Measurements from ENCODE around the gene PAX8.
A peak's percentile ranks its signal among the peaks of the same experiment; 100 is the strongest.

PAX8 gene

DNA sequence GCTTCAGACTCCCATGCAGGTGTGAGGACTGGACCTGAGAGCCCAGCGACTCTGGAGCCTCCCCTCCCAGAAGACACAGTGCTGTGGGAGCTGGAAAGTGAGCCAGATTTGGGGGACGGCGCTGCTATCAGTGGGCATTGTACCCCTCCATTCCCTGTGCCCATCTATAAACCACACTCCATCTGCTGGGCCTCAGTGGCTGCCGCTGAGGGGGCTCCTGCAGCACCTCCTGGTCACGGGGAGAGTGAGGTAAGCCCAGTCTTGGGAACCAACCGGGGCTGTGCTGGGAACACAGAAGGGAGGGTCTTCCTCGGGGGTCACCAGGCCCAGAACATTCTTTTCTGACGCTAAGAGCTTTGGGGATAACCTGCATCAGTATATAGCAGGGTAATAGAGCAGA, 95.5 kb downstream of the PAX8 start:
- Mint-ChIP-seq H3K4me3 (no peak overlapping the region), H3K36me3 (peaks cover 41 to 72% of the 10 kb centered on the region in 2 donors), H3K9me3 (no peaks in the 10 kb centered on the region), H3K27ac (no peak overlapping the region), H3K27me3 (no peaks in the 10 kb centered on the region), H3K4me1 (peaks cover 62 to 96% of the 10 kb centered on the region in 2 donors)
- ATAC-seq (replicated peaks) = no peak
- no peak for DNase-seq

- peak overlapping the region; percentile 59 for H3K27ac Mint-ChIP-seq
- DNase-seq (no peak), ATAC-seq (replicated peaks) (no peak)
- peak overlapping the region in 1 of 2 donors; percentile 70 for H3K4me3 Mint-ChIP-seq
- no peaks in the 10 kb centered on the region for H3K9me3 Mint-ChIP-seq
- no peaks in the 10 kb centered on the region for H3K27me3 Mint-ChIP-seq
- H3K4me1 Mint-ChIP-seq = peaks cover 61 to 95% of the 10 kb centered on the region in 2 donors
- peaks cover 40 to 72% of the 10 kb centered on the region in 2 donors for H3K36me3 Mint-ChIP-seq
These were observed 96.1 kb downstream of the PAX8 start for GRCh38 chr2:113182471-113183260.

GRCh38 chr2:113181258-113182051, 97.3 kb downstream of the PAX8 start:
- H3K36me3 Mint-ChIP-seq = peaks cover 45 to 79% of the 10 kb centered on the region in 2 donors
- H3K27me3 Mint-ChIP-seq = no peaks in the 10 kb centered on the region
- H3K4me3 Mint-ChIP-seq = peak overlapping the region; percentile 21 to 66
- H3K4me1 Mint-ChIP-seq = peaks cover 64 to 93% of the 10 kb centered on the region in 2 donors
- peak overlapping the region; percentile 66 for H3K27ac Mint-ChIP-seq
- ATAC-seq (replicated peaks) (peak; percentile 17 to 29), DNase-seq (no peak)
- H3K9me3 Mint-ChIP-seq = no peaks in the 10 kb centered on the region

DNA sequence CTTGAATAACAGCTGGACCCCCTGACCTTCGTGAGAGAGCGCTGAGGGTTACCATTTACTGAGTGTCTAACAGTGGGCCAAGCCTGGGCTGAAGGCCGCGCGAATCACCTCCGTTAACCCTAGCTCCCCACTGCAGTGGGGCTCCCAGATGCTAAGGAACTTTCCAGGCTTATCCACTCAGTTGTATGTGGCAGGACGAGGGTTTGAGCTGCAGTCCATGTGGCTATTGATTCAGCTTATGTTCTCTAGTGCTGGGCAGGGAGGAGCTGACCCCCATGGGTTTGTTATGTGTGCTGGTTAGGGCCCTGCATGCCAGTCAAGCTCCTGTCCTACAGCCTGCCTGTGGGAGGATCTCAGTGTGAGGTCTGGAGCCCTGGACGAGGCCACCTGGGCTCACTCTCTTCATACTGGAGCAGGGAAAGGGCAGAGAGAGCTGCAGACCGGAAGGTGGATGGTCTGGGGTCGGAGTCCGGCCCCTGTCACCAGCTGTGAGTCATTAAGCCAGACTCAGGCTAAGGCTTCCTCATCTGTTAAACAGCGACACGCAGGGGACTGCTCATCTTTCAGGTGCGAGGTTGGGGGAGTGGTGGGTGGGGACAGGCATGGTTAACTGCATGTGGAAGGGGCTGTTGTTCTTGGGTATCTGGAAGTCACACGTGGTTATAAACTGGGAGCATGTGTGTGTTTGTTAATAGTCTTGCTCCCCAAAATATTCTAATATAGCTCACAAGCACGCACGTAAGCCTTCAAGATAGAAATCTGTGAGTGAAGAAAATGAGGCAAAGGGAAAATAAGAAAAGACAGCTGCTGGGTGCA, 98.4 kb downstream of the PAX8 start:
- no peak for DNase-seq
- Mint-ChIP-seq H3K4me1 (peaks cover 59 to 90% of the 10 kb centered on the region in 2 donors), H3K36me3 (peaks cover 41 to 73% of the 10 kb centered on the region in 2 donors)

GRCh38 chr2:113179446-113180045, 99.2 kb downstream of the PAX8 start:
- H3K27me3 Mint-ChIP-seq = no peaks in the 10 kb centered on the region
- no peak for ATAC-seq (replicated peaks)
- no peaks in the 10 kb centered on the region for H3K9me3 Mint-ChIP-seq
- H3K36me3 Mint-ChIP-seq = peaks cover 42 to 71% of the 10 kb centered on the region in 2 donors
- peak overlapping the region in 1 of 2 donors; percentile 14 for H3K4me3 Mint-ChIP-seq
- peak overlapping the region; percentile 78 for H3K27ac Mint-ChIP-seq
- H3K4me1 Mint-ChIP-seq = peaks cover 60 to 88% of the 10 kb centered on the region in 2 donors
- no peak for DNase-seq

More for the DNA sequence above, 98.4 kb downstream of the PAX8 start:
- Mint-ChIP-seq H3K4me3 (peak overlapping the region; percentile 57 to 66), H3K9me3 (no peaks in the 10 kb centered on the region), H3K27ac (peak overlapping the region; percentile 91), H3K27me3 (no peaks in the 10 kb centered on the region)
- peak; percentile 46 to 47 for ATAC-seq (replicated peaks)

- peaks cover 61 to 91% of the 10 kb centered on the region in 2 donors for H3K4me1 Mint-ChIP-seq
- peaks cover 43 to 75% of the 10 kb centered on the region in 2 donors for H3K36me3 Mint-ChIP-seq
- no peaks in the 10 kb centered on the region for H3K9me3 Mint-ChIP-seq
- no peak for ATAC-seq (replicated peaks)
- DNase-seq = no peak
- peak overlapping the region; percentile 78 for H3K27ac Mint-ChIP-seq
- peak overlapping the region; percentile 14 to 67 for H3K4me3 Mint-ChIP-seq
- H3K27me3 Mint-ChIP-seq = no peaks in the 10 kb centered on the region
These were observed 99.8 kb downstream of the PAX8 start for GRCh38 chr2:113178891-113179290.

GRCh38 chr2:113178069-113178746, 100.5 kb downstream of the PAX8 start:
- Mint-ChIP-seq H3K27me3 (no peaks in the 10 kb centered on the region), H3K4me1 (peaks cover 60 to 91% of the 10 kb centered on the region in 2 donors), H3K4me3 (peak overlapping the region; percentile 26 to 48), H3K9me3 (no peaks in the 10 kb centered on the region), H3K27ac (peak overlapping the region; percentile 28), H3K36me3 (peaks cover 41 to 72% of the 10 kb centered on the region in 2 donors)
- no peak for DNase-seq
- no peak for ATAC-seq (replicated peaks)

DNA sequence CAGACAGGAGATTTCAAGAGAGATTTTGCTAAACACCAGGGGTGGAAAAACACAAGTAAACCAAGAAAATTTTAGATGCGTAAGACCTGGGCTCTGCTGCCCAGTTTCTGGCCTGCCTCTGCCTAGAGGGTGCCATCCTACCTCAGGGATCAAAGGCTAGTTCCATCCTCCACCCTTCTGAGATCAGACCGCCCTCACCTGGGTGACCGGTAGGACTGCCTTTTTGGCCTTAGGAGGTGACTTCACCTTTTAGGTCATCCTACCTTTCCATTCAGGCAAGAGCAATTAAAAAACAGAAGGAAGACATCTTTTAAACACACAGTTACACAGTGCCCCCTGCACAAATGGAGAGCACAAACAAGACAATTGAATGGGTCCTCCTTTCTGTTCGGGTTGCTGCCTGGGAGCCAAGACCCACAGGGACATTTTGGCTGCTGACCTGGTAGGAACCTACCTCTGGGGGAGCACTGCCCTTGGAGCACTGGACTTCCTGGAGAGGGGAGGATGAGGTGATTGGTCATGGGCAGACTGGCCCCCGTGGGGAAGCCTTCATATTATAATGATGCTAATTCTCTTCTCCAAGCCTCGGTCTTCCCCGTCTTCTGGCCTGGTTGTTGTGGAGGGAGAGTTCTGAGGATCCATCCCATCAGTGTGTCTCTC, 101.9 kb downstream of the PAX8 start:
- H3K36me3 Mint-ChIP-seq = peaks cover 33 to 66% of the 10 kb centered on the region in 2 donors
- peak overlapping the region; percentile 81 to 82 for H3K4me3 Mint-ChIP-seq
- ATAC-seq (replicated peaks) = no peak
- H3K9me3 Mint-ChIP-seq = no peaks in the 10 kb centered on the region
- peak overlapping the region; percentile 88 for H3K27ac Mint-ChIP-seq
- peaks cover 62 to 91% of the 10 kb centered on the region in 2 donors for H3K4me1 Mint-ChIP-seq
- no peak for DNase-seq
- no peaks in the 10 kb centered on the region for H3K27me3 Mint-ChIP-seq

- Mint-ChIP-seq H3K4me1 (peaks cover 65 to 91% of the 10 kb centered on the region in 2 donors), H3K36me3 (peaks cover 37 to 63% of the 10 kb centered on the region in 2 donors), H3K27ac (peak overlapping the region; percentile 88), H3K9me3 (peaks cover 3% of the 10 kb centered on the region in 2 donors), H3K27me3 (no peaks in the 10 kb centered on the region), H3K4me3 (peak overlapping the region; percentile 81 to 82)
- no peak for DNase-seq
- ATAC-seq (replicated peaks) = peak; percentile 8 to 29
These were observed 102.7 kb downstream of the PAX8 start for GRCh38 chr2:113175736-113176695.

GRCh38 chr2:113175042-113175628, 103.6 kb downstream of the PAX8 start:
- H3K36me3 Mint-ChIP-seq = peaks cover 35 to 56% of the 10 kb centered on the region in 2 donors
- no peaks in the 10 kb centered on the region for H3K27me3 Mint-ChIP-seq
- ATAC-seq (replicated peaks) = peak; percentile 74
- peaks cover 4 to 5% of the 10 kb centered on the region in 2 donors for H3K9me3 Mint-ChIP-seq
- peak overlapping the region; percentile 81 to 82 for H3K4me3 Mint-ChIP-seq
- peaks cover 61 to 85% of the 10 kb centered on the region in 2 donors for H3K4me1 Mint-ChIP-seq
- peak; percentile 73 for DNase-seq
- peak overlapping the region; percentile 85 for H3K27ac Mint-ChIP-seq

GRCh38 chr2:113174376-113174750, 104.4 kb downstream of the PAX8 start:
- ATAC-seq (replicated peaks) (peak in 1 of 2 donors; percentile 0), DNase-seq (no peak)
- H3K27ac Mint-ChIP-seq = peak overlapping the region; percentile 85
- peak overlapping the region; percentile 81 to 82 for H3K4me3 Mint-ChIP-seq
- peaks cover 4 to 5% of the 10 kb centered on the region in 2 donors for H3K9me3 Mint-ChIP-seq
- H3K27me3 Mint-ChIP-seq = no peaks in the 10 kb centered on the region
- peaks cover 61 to 82% of the 10 kb centered on the region in 2 donors for H3K4me1 Mint-ChIP-seq
- peaks cover 35 to 52% of the 10 kb centered on the region in 2 donors for H3K36me3 Mint-ChIP-seq

Measured in stimulated activated naive B cell treated with anti-CD40 and anti-IgM and Interleukin-4, amounts not matched to agents 10 μg/mL and 1 μg/mL and 100 μg/mL, for 72 hours (primary cell).